ENCODE results near the gene MCCC1.
"Not testable (repeated sequence)": the region's sequence is repeated elsewhere in the genome, so short reads cannot be mapped to it uniquely, and the experiment has no call there.

The MCCC1 gene

DNA sequence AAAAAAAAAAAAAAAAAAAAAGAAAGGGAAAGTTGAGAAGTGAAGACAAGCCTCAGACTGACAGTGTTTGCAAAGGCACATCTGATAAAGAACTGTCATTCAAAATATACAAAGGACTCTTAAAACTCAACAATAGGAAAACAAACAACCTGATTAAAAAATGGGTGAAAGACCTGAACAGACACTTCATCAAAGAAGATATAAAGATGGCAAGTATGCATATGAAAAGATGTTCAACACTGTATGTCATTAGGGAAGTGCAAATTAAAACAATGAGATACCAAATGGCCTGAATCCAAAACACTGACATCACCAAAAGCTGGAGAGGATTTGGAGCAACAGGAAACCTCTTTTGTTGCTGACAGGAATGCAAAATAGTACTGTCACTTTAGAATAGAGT, 48.6 kb downstream of the MCCC1 start:
- no peak for DNase-seq (ENCODE audit: low read depth in 1 of 2, low spot score in 1 of 2)

DNA sequence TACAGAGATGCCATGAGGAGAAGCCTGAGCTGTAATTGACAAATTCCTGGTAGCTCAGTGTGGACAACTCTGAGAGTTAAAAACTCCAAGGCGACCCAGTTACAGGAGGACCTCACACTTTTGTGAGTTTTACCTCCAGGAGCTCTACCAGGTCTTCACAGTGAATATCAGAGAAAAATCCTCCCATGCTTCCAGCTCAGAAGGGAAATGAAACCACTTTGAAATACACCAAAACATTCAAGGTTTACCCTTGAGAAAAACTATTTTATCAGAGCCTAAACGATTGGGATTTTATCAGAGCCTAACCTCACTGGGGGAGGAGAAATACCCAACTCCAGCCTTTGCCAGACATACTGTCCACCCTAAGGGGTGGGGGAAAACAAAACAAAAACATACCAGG, 52.4 kb downstream of the MCCC1 start:
- no peak for DNase-seq (ENCODE audit: low read depth in 1 of 2, low spot score in 1 of 2)

DNA sequence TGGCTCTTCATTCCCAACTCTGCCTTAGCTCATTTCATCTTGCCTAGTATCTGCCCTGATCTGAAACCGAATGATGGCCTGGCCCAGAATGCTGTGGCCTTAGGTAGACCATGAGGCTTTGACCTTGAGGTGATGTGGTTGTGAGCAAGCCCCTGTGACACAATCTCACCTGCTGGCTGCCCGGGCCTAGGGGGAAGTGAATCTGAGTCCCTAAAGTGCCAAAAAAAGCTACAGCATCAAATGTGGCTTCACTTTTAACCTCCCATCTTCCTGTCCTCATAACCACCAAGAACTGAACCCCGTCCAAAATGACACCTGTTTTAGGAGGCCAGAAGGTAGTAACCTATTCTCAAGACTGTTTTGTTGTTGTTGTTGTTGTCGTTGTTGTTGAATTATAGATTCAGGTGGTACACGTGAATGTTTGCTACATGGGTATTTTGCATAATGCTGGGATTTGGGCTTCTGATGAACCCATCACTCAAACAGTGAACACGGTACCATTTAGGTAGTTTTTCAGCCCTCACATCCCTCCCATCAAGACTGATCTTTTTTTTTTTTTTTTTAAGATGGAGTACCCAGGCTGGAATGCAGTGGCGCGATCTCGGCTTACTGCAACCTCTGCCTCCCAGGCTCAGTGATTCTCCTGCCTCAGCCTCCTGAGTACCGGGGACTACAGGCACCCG, 54.6 kb downstream of the MCCC1 start:
- DNase-seq (ENCODE audit: low read depth in 1 of 2, low spot score in 1 of 2) = no peak

- DNase-seq (ENCODE audit: low read depth in 1 of 2, low spot score in 1 of 2) = no peak
These were observed 60.5 kb downstream of the MCCC1 start for GRCh38 chr3:183038757-183039156.

DNA sequence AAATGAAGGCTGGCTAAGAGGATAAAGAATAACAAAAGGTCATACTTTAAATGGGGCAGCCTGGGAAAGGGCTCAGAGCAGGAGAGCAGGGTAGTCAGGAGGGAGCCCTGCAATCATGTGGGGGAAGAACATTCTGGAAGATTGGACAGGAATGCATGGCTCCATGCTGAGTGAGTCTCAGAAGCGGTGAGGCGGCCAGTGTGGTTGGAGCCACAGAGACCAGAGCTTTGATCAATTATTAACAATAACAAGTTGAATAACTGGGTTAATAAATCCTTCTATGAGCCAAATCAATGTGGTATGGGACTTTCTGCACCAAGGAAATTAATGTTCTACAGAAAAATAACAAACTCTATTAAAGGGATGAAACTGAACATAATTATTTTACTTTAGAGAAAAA, 61.1 kb downstream of the MCCC1 start:
- no peak for DNase-seq (ENCODE audit: low read depth in 1 of 2, low spot score in 1 of 2)

GRCh38 chr3:183033746-183034145, 65.5 kb downstream of the MCCC1 start:
- DNase-seq (ENCODE audit: low read depth in 1 of 2, low spot score in 1 of 2) = no peak

DNA sequence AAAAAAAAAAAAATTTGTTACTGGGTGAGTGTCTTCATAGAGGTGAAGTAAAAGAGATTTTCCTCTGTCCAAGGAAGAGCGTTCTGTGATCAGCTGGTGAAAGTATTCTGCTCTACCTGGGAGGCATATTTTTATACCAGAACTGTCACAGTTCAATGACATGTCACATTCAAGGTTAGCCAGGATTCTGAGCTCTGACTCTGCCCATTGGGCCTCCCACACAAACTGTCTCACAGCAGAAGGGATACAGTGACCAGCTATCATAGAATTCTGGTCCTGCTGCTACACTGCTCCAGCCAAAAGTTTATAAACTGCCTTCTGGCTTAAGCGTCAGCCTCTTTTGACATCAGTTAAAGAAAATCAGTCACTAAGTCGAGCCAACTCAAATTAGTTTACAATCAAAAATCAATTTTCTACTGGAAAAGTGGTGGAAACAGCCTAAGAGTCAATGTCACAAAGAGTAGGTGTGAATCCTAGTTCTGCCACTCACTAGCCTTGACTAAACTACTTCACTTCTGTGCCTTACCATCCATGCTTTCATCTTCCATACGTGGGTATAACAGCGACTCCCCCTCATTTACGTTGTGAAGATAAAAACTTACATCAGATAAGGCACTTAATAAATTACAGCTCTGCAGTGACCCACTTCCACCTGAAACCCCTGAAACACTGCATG, 66.3 kb downstream of the MCCC1 start:
- no peak for DNase-seq (ENCODE audit: low read depth in 1 of 2, low spot score in 1 of 2)

GRCh38 chr3:183031826-183032225, 67.5 kb downstream of the MCCC1 start:
- DNase-seq (ENCODE audit: low read depth in 1 of 2, low spot score in 1 of 2) = no peak

- DNase-seq (ENCODE audit: low read depth in 1 of 2, low spot score in 1 of 2) = no peak
These were observed 70.9 kb downstream of the MCCC1 start for GRCh38 chr3:183028416-183028815.

- DNase-seq (ENCODE audit: low read depth in 1 of 2, low spot score in 1 of 2) = no peak
These were observed 72.0 kb downstream of the MCCC1 start for GRCh38 chr3:183027276-183027675.

DNA sequence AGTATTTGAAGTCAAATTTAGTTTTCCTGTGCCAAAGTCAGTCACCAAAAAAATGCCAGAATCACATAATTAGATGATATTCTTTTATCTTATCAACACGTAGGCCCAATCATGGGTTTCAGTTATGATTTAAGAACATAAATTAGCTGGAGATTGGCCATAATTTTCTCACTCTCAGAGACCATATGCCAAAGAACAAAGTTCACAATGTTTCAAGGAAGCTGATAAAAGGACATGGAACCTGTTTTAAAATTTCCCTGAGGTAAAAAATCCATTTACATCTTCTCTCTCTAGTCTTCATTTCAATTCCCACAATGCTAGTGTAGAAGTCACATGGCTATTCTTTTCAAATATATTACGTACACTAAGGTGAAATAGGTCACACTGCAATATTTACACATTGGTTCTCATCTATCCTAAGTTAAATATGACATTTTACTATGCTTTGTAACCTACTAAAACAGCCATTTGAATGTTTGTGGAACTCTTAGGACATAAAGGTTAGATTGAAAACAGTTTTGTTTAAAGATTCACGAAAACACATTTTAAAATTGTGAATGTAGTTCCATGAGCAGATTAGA, 76.3 kb downstream of the MCCC1 start:
- DNase-seq (ENCODE audit: low read depth in 1 of 2, low spot score in 1 of 2) = no peak

DNA sequence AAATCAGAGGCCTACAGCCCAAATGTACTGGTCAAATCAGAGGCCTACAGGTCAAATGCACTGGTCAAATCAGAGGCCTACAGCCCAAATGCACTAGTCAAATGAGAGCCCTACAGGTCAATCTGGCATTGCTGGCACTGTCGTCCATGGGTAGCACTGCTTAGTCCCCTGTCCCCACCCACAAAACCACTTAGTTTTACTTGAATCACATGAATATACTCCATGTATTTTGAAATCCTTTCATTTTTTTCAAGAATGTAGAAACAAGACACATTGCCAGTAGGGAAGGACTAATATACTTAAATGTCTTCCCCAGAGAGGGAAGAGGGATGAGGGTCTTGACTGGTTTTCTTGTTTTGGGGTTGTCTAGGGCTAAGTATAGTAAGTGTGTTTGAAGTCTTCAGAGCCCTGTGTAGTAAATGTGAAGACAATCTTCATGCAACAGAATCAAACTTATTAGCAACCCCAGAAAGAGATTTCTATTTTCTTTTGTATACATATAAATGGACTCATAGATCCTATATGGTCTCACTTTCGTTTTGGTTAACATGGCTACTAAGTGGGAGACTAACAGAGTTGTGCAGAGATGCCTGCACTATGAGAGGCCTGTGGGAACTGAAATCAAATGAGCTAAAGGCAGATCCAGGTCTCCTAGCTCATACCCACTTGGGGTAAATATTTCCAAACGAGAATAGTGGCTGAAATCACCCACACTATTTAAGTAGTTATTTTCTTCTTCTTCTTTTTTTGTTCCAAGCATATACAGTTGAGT, 80.7 kb downstream of the MCCC1 start:
- no peak for DNase-seq (ENCODE audit: low read depth in 1 of 2, low spot score in 1 of 2)

DNA sequence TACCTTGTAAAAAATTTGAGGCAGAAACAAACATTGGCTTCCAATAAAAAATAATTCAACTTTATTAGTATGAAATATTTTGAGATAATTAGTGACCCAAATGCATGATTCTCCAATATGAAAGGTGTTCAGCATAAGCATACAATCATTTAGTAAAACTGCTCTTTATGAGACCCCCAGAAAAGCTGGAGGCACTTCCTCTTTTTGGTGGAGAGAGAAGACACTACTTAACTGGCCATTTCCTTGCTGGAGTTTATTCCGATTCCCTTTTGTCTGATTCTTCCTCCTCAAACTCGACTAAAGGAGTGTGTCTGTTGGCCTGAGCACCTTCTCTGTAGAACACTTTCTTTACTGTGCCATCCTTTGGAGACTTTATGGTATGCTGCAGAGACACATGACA, 84.1 kb downstream of the MCCC1 start:
- no peak for DNase-seq (ENCODE audit: low read depth in 1 of 2, low spot score in 1 of 2)

- DNase-seq (ENCODE audit: low read depth in 1 of 2, low spot score in 1 of 2) = no peak
These were observed 85.4 kb downstream of the MCCC1 start for GRCh38 chr3:183013856-183014255.

- no peak for DNase-seq (ENCODE audit: low read depth in 1 of 2, low spot score in 1 of 2)
These were observed 86.2 kb downstream of the MCCC1 start for GRCh38 chr3:183013074-183013473.

GRCh38 chr3:183008800-183009199, 90.5 kb downstream of the MCCC1 start:
- DNase-seq (ENCODE audit: low read depth in 1 of 2, low spot score in 1 of 2) = no peak

GRCh38 chr3:183008303-183008702, 91.0 kb downstream of the MCCC1 start:
- DNase-seq (ENCODE audit: low read depth in 1 of 2, low spot score in 1 of 2) = no peak

DNA sequence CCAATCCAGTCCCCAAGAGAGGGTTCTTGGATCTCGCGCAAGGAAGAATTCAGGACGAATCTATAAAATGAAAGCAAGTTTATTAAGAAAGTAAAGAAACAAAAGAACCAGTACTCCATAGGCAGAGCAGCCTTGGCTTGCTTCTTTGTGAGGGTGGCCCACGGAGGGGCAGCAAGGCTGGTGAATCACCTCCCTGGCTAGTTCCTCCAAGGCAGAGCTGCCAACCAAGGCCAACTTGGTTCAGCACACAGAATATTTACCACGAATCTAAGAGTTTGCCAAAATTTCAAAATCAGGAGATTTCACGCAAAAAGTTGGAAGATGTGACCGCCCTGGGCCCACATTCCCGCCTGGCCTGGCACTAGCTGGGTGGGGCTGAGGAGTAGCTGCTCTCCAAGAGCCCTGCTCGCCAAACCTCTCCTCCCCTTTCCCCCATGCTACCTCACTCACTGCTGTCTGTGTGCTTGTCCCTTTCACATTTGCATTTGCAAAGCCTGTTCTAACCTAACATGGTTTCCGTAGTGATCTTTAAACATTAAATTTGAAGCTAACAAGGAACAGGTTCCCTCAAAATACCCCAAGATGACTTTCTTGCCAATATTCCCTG, 92.8 kb downstream of the MCCC1 start:
- DNase-seq (ENCODE audit: low read depth in 1 of 2, low spot score in 1 of 2) = no peak

GRCh38 chr3:182999767-183000166, 99.5 kb downstream of the MCCC1 start:
- DNase-seq (ENCODE audit: low read depth in 1 of 2, low spot score in 1 of 2) = no peak

DNA sequence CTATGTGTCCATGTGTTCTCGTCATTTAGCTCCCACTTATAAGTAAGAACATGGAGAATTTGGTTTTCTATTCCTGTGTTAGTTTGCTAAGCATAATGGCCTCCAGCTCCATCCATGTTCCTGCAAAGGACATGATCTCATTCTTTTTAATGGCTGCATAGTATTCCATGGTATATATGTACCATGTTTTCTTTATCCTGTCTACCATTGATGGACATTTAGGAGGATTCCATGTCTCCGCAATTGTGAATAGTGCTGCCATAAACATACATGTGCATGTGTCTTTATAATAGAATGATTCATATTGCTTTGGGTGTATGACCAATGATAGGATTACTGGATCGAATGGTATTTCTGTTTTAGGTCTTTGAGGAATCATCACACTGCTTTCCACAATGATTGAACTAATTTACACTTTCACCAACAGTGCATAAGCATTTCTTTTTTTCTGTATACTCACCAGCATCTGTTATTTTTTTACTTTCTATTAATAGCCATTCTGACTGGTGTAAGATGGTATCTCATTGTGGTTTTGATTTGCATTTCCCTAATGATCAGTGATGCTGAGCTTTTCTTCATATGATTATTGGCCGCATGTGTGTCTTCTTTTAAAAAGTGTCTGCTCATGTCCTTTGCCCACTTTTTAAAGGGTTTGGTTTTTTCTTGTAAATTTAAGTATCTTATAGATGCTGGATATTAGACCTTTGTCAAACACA, 105.7 kb downstream of the MCCC1 start:
- DNase-seq (ENCODE audit: low read depth in 1 of 2, low spot score in 1 of 2) = not testable (repeated sequence)

DNA sequence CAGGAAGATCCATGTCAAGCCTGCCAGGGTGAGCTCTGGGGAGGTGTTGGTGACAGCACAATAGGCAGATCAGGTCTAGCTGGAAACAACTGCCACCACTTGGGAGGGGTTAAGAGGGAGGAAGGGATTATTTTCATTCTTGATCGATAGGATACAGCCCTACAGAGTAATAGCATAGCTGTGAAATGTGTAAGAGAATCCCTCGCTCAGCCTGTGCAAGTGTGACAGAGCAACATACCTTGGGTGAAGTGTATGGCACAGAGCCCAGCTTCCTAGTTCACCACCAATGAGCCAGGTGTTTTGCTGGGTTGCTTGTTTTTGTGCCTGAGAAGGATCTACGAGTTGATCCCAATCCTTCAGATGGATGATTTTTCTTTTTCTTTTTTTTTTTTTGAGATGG, 109.7 kb downstream of the MCCC1 start:
- DNase-seq (ENCODE audit: low read depth in 1 of 2, low spot score in 1 of 2) = no peak
